Rectal smooth muscle tissue (tissue), 1 donor: ENCODE measurements around the gene RBMS1.
"Not testable (repeated sequence)": the region's sequence is repeated elsewhere in the genome, so short reads cannot be mapped to it uniquely, and the experiment has no call there.

Source experiments
- H3K27ac ChIP-seq: one replicate; pipeline ENCODE4 v1.7.0; 2013; ENCODE audit warnings: low read depth, low read length, inconsistent platforms
- H3K27me3 ChIP-seq: one replicate; pipeline ENCODE4 v1.7.0; 2013; ENCODE audit warnings: low read length; ENCODE audit not compliant: control insufficient read depth, insufficient read depth
- H3K36me3 ChIP-seq: one replicate; pipeline ENCODE4 v1.7.0; 2013; ENCODE audit warnings: low read length; ENCODE audit not compliant: control insufficient read depth, insufficient read depth
- H3K4me1 ChIP-seq: one replicate; pipeline ENCODE4 v1.7.0; 2013; ENCODE audit warnings: low read length; ENCODE audit not compliant: control insufficient read depth, insufficient read depth
- H3K4me3 ChIP-seq: one replicate; pipeline ENCODE4 v1.7.0; 2013; ENCODE audit warnings: low read length
- H3K9ac ChIP-seq: one replicate; pipeline ENCODE4 v1.7.0; 2013; ENCODE audit warnings: low read length

The RBMS1 gene

DNA sequence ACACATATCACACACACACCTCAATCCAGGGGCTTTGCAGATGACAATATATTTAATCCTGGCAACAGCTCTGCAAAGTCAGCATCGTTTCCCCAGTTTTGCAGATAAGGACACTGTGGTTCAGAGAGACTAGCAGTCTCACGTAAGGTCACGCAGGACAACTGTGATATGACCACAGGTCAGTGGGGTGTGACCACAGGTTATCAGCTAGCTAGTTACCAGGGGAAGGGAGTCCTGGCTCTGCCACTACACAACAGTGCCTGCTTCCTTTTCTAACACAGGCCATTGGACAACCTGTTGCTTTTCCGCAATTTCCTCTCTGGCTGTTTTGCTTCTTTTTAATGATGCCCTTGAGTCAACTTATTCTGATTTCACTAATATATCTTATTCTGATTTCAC lies 33.3 kb downstream of the RBMS1 start:
- Histone ChIP-seq H3K4me3 (no peak overlapping the region), H3K36me3 (no peaks in the 10 kb centered on the region), H3K4me1 (peaks cover 14% of the 10 kb centered on the region), H3K27ac (no peak overlapping the region), H3K9ac (no peak overlapping the region), H3K27me3 (no peaks in the 10 kb centered on the region)

DNA sequence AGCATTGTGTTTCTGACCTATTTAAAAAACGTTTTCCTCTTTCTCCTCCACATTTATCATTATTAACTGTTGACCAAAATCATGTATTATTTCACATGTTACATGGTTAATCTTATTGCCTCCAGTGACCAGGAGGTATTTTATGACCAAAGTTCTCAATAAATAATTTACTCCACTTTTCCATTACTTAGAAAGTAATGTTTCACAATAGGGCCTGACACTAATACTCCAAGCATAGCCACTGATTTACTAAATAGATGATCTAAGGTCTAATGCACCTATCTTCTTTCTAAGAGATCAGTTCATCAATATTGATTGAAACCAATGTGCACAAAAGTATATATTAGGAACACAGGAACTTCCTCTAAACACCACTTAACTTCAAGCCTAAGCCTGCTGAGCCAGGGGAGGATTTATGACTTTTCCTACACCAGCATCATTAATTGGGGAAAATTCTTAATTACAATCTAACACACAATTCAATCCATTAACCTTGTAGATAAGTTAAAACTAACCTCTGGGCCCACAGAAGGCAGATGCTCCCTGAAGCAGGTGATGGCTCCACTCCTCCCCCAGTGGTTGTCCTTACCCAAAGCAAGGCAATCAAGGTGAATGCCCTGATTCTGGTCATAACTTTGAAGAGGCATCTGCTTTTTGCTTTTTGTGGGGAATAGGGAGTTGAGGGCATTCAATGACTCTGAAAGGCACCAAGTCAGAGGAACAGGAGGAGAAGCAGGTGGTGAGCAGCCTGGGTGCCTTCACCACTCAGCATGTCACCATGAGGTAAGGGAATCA lies 33.9 kb downstream of the RBMS1 start:
- Histone ChIP-seq H3K27me3 (no peaks in the 10 kb centered on the region), H3K9ac (no peak overlapping the region), H3K36me3 (no peaks in the 10 kb centered on the region), H3K4me3 (no peak overlapping the region), H3K4me1 (peaks cover 20% of the 10 kb centered on the region), H3K27ac (no peak overlapping the region)

- Histone ChIP-seq H3K9ac (no peak overlapping the region), H3K36me3 (no peaks in the 10 kb centered on the region), H3K27ac (no peak overlapping the region), H3K27me3 (no peaks in the 10 kb centered on the region), H3K4me1 (peaks cover 18% of the 10 kb centered on the region), H3K4me3 (no peak overlapping the region)
These were observed 34.7 kb downstream of the RBMS1 start for GRCh38 chr2:160458718-160459453.

GRCh38 chr2:160457588-160457987 lies 36.0 kb downstream of the RBMS1 start:
- Histone ChIP-seq H3K9ac (no peak overlapping the region), H3K27me3 (no peaks in the 10 kb centered on the region), H3K27ac (no peak overlapping the region), H3K4me1 (peaks cover 16% of the 10 kb centered on the region), H3K36me3 (no peaks in the 10 kb centered on the region), H3K4me3 (no peak overlapping the region)

DNA sequence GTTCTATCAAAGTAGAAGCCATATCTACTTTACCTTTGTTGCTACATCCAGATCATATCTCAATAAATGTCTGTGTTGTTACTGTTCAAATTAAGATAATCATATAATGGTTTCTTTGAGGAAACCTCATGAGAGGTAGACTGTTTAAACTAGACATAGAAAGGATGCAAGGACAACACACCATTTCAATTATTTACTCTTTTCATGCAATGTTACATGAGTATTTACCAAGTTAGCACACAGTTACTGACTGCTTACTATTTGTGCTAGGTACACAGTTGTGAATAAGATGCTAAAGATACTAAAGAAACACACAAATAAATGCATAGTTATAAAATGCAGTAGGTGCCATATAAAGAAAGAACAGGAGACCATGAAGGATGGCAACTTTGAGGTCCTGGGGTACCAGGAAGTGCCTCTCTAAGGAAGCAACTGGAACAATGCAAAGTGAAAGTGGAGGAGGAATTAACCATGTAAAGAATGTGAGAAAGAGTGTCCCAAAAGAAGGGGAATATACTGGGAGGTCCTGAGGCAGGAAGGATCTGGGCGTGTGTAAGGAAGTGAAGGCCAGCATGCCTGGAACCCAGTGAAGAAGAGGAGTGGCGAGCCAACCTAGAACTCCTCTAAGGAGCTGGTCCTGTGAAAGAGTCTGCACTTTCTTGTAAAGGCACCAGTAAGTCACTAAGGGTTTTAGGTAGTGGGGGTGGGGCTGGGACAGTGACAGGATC lies 39.4 kb downstream of the RBMS1 start:
- no peaks in the 10 kb centered on the region for H3K27me3 ChIP-seq
- no peaks in the 10 kb centered on the region for H3K36me3 ChIP-seq
- H3K9ac ChIP-seq: no peak overlapping the region
- H3K4me3 ChIP-seq: no peak overlapping the region
- no peak overlapping the region for H3K27ac ChIP-seq
- H3K4me1 ChIP-seq: peaks cover 14% of the 10 kb centered on the region

- H3K27me3 ChIP-seq: no peaks in the 10 kb centered on the region
- H3K9ac ChIP-seq: no peak overlapping the region
- no peaks in the 10 kb centered on the region for H3K36me3 ChIP-seq
- peaks cover 11% of the 10 kb centered on the region for H3K4me1 ChIP-seq
- no peak overlapping the region for H3K27ac ChIP-seq
- H3K4me3 ChIP-seq: no peak overlapping the region
These were observed 40.3 kb downstream of the RBMS1 start for GRCh38 chr2:160453111-160453820.

GRCh38 chr2:160450486-160450885 lies 43.1 kb downstream of the RBMS1 start:
- no peak overlapping the region for H3K4me3 ChIP-seq
- H3K4me1 ChIP-seq: peaks cover 8% of the 10 kb centered on the region
- H3K27ac ChIP-seq: no peak overlapping the region
- H3K27me3 ChIP-seq: no peaks in the 10 kb centered on the region
- no peak overlapping the region for H3K9ac ChIP-seq
- no peaks in the 10 kb centered on the region for H3K36me3 ChIP-seq

DNA sequence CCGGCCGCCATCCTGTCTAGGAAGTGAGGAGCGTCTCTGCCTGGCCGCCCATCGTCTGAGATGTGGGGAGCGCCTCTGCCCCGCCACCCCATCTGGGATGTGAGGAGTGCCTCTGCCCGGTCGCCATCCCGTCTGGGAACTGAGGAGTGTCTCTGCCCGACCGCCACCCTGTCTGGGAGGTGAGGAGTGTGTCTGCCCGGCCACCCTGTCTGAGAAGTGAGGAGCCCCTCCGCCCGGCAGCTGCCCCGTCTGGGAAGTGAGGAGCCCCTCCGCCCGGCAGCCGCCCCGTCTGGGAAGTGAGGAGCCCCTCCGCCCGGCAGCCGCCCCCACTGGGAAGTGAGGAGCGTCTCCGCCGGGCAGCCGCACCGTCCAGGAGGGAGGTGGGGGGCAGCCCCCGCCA lies 44.8 kb downstream of the RBMS1 start:
- H3K36me3 ChIP-seq, H3K27me3 ChIP-seq, H3K4me3 ChIP-seq, H3K4me1 ChIP-seq, H3K9ac ChIP-seq, H3K27ac ChIP-seq: not testable (repeated sequence)

GRCh38 chr2:160445673-160446072 lies 47.9 kb downstream of the RBMS1 start:
- no peaks in the 10 kb centered on the region for H3K27me3 ChIP-seq
- H3K4me3 ChIP-seq: no peak overlapping the region
- no peaks in the 10 kb centered on the region for H3K4me1 ChIP-seq
- H3K27ac ChIP-seq: no peak overlapping the region
- no peaks in the 10 kb centered on the region for H3K36me3 ChIP-seq
- no peak overlapping the region for H3K9ac ChIP-seq

DNA sequence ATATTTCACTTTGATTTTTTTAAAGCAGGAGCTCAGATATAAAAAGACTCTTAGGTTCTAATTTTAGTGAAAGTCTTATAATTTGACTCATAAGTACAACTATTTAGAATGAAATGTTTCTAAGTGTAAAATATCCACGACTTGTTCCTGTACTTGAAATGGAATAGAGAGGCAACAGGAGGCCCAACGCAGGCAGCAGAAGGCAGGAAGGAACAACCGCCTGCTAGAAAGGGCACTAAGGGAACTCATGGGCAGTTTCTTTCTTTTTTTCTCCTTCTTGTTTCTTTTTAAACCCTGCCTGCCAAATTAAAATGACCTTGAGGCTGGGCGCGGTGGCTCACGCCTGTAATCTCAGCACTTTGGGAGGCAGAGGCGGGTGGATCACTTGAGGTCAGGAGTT lies 51.0 kb downstream of the RBMS1 start:
- Histone ChIP-seq H3K9ac (no peak overlapping the region), H3K36me3 (no peaks in the 10 kb centered on the region), H3K4me3 (no peak overlapping the region), H3K27ac (no peak overlapping the region), H3K4me1 (no peaks in the 10 kb centered on the region), H3K27me3 (no peaks in the 10 kb centered on the region)

DNA sequence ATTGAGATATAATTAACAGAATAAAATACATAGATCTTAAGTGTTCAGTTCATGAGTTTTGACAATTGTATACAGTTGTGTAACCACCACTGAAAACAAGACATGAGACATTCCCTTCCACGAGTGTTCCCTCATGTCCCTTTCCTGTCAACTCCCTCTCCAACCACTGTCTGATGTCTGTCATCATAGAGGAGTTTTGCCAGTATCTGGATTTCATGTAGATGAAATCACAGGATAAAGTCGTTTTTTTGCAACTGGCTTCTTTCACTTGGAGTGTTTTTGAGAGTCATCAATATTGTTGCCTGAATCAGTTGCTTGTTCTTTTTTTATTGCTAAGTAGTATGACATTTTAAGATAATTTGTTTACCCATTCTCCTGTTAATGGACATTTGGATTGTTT lies 52.7 kb downstream of the RBMS1 start:
- Histone ChIP-seq H3K4me3 (no peak overlapping the region), H3K4me1 (no peaks in the 10 kb centered on the region), H3K36me3 (no peaks in the 10 kb centered on the region), H3K27me3 (no peaks in the 10 kb centered on the region), H3K9ac (no peak overlapping the region), H3K27ac (no peak overlapping the region)

DNA sequence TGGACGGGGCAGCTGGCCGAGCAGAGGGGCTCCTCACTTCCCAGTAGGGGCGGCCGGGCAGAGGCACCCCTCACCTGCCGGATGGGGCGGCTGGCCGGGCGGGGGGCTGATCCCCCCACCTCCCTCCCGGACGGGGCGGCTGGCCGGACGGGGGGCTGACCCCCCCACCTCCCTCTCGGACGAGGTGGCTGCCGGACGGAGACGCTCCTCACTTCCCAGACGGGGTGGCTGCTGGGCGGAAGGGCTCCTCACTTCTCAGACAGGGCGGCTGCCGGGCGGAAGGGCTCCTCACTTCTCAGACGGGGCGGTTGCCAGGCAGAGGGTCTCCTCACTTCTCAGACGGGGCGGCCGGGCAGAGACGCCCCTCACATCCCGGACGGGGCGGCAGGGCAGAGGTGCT lies 54.6 kb downstream of the RBMS1 start:
- H3K36me3 ChIP-seq, H3K4me3 ChIP-seq, H3K4me1 ChIP-seq, H3K27me3 ChIP-seq, H3K9ac ChIP-seq, H3K27ac ChIP-seq: not testable (repeated sequence)
